DOHH2 (cell line): Measurements from ENCODE around the gene FOXK2.

Experiments used
- EZH2phosphoT487 ChIP-seq: fragments of 200-600 bp; sonication (generic); IDR thresholded peaks from 2 replicates; pipeline ENCODE4 v1.6.1; 2017; ENCODE audit warnings: borderline replicate concordance, mild to moderate bottlenecking, antibody characterized with exemption, low read length, moderate library complexity, mixed read lengths
- TF ChIP-seq, protein P1 (sequence below): fragments of 200-600 bp; sonication (generic); IDR thresholded peaks from one replicate; pipeline ENCODE4 v1.5.1; 2014; ENCODE audit warnings: antibody characterized with exemption, mild to moderate bottlenecking, low read depth, low read length; ENCODE audit not compliant: poor library complexity, severe bottlenecking

DNA sequence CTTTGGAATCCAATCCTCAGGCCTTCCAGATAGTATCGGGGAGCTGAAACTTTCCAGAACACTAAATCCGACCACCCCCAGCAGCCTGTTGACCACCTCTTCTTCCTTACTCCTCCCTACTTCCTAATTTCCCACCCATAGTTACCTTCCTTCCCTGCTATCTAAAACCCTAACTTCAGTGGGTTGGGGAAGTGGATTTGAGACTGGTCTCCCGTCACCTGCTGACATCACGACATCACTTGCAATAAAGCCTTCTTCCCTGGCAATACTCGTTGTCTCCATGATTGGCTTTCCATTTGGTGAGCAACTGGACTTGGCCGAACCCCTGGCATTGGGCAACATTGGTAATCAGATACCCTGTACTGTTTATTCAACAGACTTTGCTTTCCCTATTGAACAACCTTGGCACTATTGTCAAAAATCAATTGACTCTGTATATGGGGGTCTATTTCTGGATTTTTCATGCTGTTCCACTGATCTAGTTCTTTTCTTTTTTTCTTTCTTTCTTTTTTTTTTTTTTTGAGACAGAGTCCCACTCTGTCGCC lies 11.8 kb upstream of the FOXK2 start:
- no peak for TF ChIP-seq EZH2phosphoT487
- TF ChIP-seq, protein P1, sequence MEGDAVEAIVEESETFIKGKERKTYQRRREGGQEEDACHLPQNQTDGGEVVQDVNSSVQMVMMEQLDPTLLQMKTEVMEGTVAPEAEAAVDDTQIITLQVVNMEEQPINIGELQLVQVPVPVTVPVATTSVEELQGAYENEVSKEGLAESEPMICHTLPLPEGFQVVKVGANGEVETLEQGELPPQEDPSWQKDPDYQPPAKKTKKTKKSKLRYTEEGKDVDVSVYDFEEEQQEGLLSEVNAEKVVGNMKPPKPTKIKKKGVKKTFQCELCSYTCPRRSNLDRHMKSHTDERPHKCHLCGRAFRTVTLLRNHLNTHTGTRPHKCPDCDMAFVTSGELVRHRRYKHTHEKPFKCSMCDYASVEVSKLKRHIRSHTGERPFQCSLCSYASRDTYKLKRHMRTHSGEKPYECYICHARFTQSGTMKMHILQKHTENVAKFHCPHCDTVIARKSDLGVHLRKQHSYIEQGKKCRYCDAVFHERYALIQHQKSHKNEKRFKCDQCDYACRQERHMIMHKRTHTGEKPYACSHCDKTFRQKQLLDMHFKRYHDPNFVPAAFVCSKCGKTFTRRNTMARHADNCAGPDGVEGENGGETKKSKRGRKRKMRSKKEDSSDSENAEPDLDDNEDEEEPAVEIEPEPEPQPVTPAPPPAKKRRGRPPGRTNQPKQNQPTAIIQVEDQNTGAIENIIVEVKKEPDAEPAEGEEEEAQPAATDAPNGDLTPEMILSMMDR: no peak
